RWPE1 (cell line): ENCODE measurements around the gene VWA8.
"Not testable (repeated sequence)": the region's sequence is repeated elsewhere in the genome, so short reads cannot be mapped to it uniquely, and the experiment has no call there.

Experiments used
- CTCF ChIA-PET: fragments of 350-600 bp; sonication (Branson Sonifier 250); formaldehyde crosslinking; extraction: SDS; loops from one replicate; lab custom pipeline; 2021; lab: Yijun Ruan, JAX
- POLR2A ChIA-PET: fragments of 400-600 bp; formaldehyde crosslinking; extraction: SDS; loops from one replicate; lab custom pipeline; 2020; ENCODE audit warnings: antibody characterized with exemption; ENCODE audit not compliant: low non-redundant PET; lab: Yijun Ruan, JAX
- DNase-seq: peaks from one replicate; pipeline ENCODE4 v3.0.0; 2012; ENCODE audit warnings: low spot score
- H3K27ac ChIP-seq: fragments of 450-650 bp; 2 replicates; pipeline ENCODE4 v1.5.1; 2017
- CTCF ChIP-seq: fragments of 450-650 bp; conservative IDR thresholded peaks from 2 replicates; pipeline ENCODE4 v1.5.1; 2017; ENCODE audit warnings: low read depth, mild to moderate bottlenecking

The VWA8 gene

GRCh38 chr13:41649659-41650058, 311.2 kb downstream of the VWA8 start:
- CTCF ChIA-PET = interaction anchor here (1.7 kb wide), 1 partner anchor 191 kb away, joined by 3 read pairs; no protein-coding TSS in a partner anchor
- no peak for DNase-seq
- TF ChIP-seq CTCF = no peak
- POLR2A ChIA-PET = no interaction called here
- no peak overlapping the region for H3K27ac ChIP-seq

GRCh38 chr13:41648314-41648935, 312.5 kb downstream of the VWA8 start:
- CTCF ChIA-PET = interaction anchor here (0.7 kb wide), 2 partner anchors 65 to 237 kb away, joined by 4 to 7 read pairs; no protein-coding TSS in a partner anchor
- no peak overlapping the region for H3K27ac ChIP-seq
- no peak for TF ChIP-seq CTCF
- peak; percentile 9 for DNase-seq
- POLR2A ChIA-PET = no interaction called here

GRCh38 chr13:41647699-41648313, 313.1 kb downstream of the VWA8 start:
- DNase-seq, H3K27ac ChIP-seq, POLR2A ChIA-PET: not testable (repeated sequence)
- CTCF ChIA-PET = interaction anchor here (0.7 kb wide), 1 partner anchor 237 kb away, joined by 7 read pairs; no protein-coding TSS in a partner anchor

GRCh38 chr13:41645331-41645730, 315.6 kb downstream of the VWA8 start:
- peak; percentile 21 for DNase-seq
- ChIA-PET POLR2A (no interaction called here), CTCF (interaction anchor here (0.6 kb wide), 1 partner anchor 43 kb away, joined by 7 read pairs; no protein-coding TSS in a partner anchor)
- no peak overlapping the region for H3K27ac ChIP-seq
- TF ChIP-seq CTCF = no peak

- no peak overlapping the region for H3K27ac ChIP-seq
- no peak for TF ChIP-seq CTCF
- DNase-seq = no peak
- ChIA-PET POLR2A (no interaction called here), CTCF (interaction anchor here (0.7 kb wide), 1 partner anchor 181 kb away, joined by 3 read pairs; no protein-coding TSS in a partner anchor)
These were observed 316.2 kb downstream of the VWA8 start for GRCh38 chr13:41644742-41645141.

GRCh38 chr13:41643507-41643906, 317.4 kb downstream of the VWA8 start:
- CTCF ChIA-PET = no interaction called here
- POLR2A ChIA-PET = no interaction called here
- H3K27ac ChIP-seq = no peak overlapping the region
- no peak for TF ChIP-seq CTCF
- DNase-seq = no peak

GRCh38 chr13:41641961-41642360, 318.9 kb downstream of the VWA8 start:
- TF ChIP-seq CTCF = no peak
- ChIA-PET POLR2A (no interaction called here), CTCF (no interaction called here)
- no peak for DNase-seq
- H3K27ac ChIP-seq = no peak overlapping the region
